Right atrium auricular region (tissue), 2 donors: ENCODE data around the gene DLGAP1. TPM values are rescaled to one million over a fixed set of nuclear protein-coding genes. Genes with fewer than 3 reads are reported as not detected.
A peak's percentile ranks its signal among the peaks of the same experiment; 100 is the strongest.

Experiments
- DNase-seq: peaks from one replicate; pipeline ENCODE4 v3.0.0-alpha.2; 2019; ENCODE audit warnings: low spot score
- H3K27ac ChIP-seq, 2 donors: fragments of 200-600 bp; sonication (generic); 1 replicate in 1 of 2; 2 replicates in 1 of 2; pipeline ENCODE4 v1.5.1; 2016 to 2019
- H3K27me3 ChIP-seq, 2 donors: fragments of 200-600 bp; sonication (generic); one replicate each; pipeline versions ENCODE4 v1.5.1 to v1.6.0; 2017 to 2019
- H3K36me3 ChIP-seq: fragments of 200-600 bp; sonication (generic); one replicate; pipeline ENCODE4 v1.5.1; 2016
- H3K4me1 ChIP-seq, 2 donors: fragments of 200-600 bp; sonication (generic); one replicate each; pipeline versions ENCODE4 v1.5.1 to v1.6.0; 2017 to 2019
- H3K4me3 ChIP-seq, 2 donors: fragments of 200-600 bp; sonication (generic); 1 replicate in 1 of 2; 2 replicates in 1 of 2; pipeline ENCODE4 v1.5.1; 2017 to 2019; ENCODE audit warnings: mild to moderate bottlenecking in 1 of 2, moderate library complexity in 1 of 2
- H3K9me3 ChIP-seq, 2 donors: fragments of 200-600 bp; sonication (generic); one replicate each; pipeline ENCODE4 v1.5.1; 2019
- total RNA-seq, 2 donors: library from RNA; depleted of rRNA; stranded (reverse); fragments of >200 nt; gene quantifications; one replicate each; pipeline ENCODE4 v1.1.0, GENCODE V29; 2016
- TF ChIP-seq, protein P1 (sequence below), 2 donors: fragments of 200-600 bp; sonication (generic); IDR thresholded peaks; one replicate each; pipeline ENCODE4 v1.5.1; 2019; ENCODE audit warnings: antibody characterized with exemption in 2 of 2

The DLGAP1 gene
- total RNA-seq, 2 donors from 2014 or later = 0.56 to 1.1 TPM

DNA sequence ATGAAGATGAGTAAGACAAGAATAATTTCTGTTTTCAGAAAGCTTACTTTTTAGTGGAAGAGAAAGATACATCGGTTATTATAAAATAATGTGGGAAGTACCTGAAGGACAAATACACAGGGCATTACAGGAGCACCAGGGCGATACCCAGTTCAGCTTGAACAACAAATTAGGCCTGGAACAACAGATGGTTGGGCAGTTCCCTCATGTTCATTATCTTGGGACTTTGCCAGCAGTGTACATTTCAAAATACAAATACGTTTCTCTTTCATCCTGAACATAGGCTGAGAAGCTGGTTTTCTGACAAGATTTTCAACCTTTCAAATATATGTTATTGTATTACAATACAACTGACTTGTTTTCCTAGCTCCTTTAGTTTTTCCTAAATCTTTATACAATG, 925.5 kb downstream of the DLGAP1 start:
- no peaks in the 10 kb centered on the region for H3K36me3 ChIP-seq
- H3K4me1 ChIP-seq = peaks cover 0 to 18% of the 10 kb centered on the region in 2 donors
- TF ChIP-seq, protein P1, sequence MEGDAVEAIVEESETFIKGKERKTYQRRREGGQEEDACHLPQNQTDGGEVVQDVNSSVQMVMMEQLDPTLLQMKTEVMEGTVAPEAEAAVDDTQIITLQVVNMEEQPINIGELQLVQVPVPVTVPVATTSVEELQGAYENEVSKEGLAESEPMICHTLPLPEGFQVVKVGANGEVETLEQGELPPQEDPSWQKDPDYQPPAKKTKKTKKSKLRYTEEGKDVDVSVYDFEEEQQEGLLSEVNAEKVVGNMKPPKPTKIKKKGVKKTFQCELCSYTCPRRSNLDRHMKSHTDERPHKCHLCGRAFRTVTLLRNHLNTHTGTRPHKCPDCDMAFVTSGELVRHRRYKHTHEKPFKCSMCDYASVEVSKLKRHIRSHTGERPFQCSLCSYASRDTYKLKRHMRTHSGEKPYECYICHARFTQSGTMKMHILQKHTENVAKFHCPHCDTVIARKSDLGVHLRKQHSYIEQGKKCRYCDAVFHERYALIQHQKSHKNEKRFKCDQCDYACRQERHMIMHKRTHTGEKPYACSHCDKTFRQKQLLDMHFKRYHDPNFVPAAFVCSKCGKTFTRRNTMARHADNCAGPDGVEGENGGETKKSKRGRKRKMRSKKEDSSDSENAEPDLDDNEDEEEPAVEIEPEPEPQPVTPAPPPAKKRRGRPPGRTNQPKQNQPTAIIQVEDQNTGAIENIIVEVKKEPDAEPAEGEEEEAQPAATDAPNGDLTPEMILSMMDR (IDR thresholded peaks at IDR 0.05) = no peak
- H3K27ac ChIP-seq = no peak overlapping the region
- H3K4me3 ChIP-seq = no peak overlapping the region
- no peaks in the 10 kb centered on the region for H3K27me3 ChIP-seq
- no peaks in the 10 kb centered on the region for H3K9me3 ChIP-seq
- DNase-seq = no peak

DNA sequence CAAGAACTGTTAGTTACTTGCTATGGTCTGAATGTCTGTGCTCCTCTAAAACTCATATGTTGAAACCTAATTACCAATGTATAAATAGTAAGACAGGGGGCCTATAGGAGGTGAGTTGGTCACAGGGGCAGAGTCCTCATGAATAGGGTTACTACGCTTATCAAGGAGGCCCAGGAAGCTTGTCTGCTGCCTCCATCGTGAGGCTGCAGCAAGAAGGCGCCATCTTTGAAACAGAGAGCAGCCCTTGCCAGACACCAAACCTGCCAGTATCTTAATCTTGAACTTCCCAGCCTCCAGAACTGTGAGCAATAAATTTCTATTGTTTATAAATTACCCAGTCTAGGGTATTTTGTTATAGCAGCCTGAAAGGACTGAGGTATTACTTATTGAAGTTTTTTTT, 926.0 kb downstream of the DLGAP1 start:
- no peaks in the 10 kb centered on the region for H3K9me3 ChIP-seq
- H3K36me3 ChIP-seq = no peaks in the 10 kb centered on the region
- no peak for DNase-seq
- H3K27ac ChIP-seq = no peak overlapping the region
- H3K4me3 ChIP-seq = no peak overlapping the region
- TF ChIP-seq, protein P1 (IDR thresholded peaks at IDR 0.05) = no peak
- no peaks in the 10 kb centered on the region for H3K27me3 ChIP-seq
- H3K4me1 ChIP-seq = peaks cover 0 to 18% of the 10 kb centered on the region in 2 donors

DNA sequence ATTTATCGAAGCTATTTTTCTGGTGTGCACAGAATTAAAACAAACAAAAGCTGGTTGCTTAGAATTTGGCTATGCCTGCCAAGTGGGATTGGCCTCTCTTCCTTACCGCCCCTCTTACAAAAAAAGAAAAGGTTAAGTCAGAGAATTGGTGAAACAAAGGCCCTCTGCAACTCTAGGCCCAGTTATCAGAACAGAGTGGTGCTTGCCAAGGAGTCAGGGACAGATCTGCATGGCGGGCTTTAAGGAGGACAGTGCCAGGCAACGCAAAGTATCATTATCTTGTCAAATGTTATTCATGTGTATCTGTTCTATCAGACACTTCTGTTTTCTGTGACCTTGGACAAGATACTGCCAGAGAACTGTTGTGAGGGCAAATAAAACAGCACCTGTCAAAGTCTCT, 926.9 kb downstream of the DLGAP1 start:
- Histone ChIP-seq H3K36me3 (no peaks in the 10 kb centered on the region), H3K27ac (no peak overlapping the region), H3K9me3 (no peaks in the 10 kb centered on the region), H3K4me1 (peaks cover 0 to 18% of the 10 kb centered on the region in 2 donors), H3K27me3 (no peaks in the 10 kb centered on the region), H3K4me3 (no peak overlapping the region)
- TF ChIP-seq, protein P1 (IDR thresholded peaks at IDR 0.05) = no peak
- DNase-seq = no peak

DNA sequence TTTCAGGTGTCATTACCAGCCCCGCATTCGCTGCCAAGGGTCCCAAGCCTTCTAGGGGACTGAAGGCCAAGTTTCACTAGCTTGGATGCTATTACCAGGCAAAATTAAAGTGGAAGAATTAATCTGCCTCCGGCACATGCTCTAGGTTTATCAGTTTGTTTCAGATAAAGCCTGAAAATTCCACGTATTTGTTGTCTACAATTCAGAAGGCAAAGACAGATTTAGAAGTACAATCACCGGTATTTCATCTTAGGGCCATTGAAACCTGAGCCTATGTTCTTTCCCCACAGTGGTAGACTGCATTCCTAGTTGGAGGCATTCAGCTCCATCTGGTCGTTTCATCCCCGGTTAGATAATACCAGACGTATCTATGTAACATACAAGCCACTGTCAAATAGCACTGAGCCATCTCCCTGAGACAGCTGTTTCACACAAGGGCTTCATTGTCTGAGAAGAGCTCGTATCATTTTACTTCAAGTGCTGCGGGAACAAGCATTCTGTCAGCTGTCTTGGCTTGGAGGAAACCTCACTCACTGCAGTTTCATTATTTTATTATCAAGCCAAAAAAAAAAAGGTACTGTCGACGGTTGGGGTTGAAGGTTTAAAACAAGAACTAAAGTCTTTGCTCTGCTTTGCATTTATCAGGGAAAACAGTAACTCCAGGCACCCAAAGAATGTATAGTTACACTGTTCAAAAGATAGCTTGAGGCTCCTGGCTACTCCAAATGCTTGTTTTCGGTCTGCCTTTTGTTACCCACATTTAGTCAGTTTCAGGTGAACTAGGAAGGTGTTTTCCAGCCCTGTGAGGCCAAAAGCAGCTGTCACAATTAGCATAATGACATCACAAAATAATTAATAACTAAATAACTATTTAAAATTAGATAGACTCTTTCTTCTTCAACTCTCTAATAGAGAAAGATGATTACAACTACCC, 928.4 kb downstream of the DLGAP1 start:
- TF ChIP-seq, protein P1 (IDR thresholded peaks at IDR 0.05) = no peak
- H3K36me3 ChIP-seq = no peaks in the 10 kb centered on the region
- H3K4me1 ChIP-seq = peaks cover 0 to 18% of the 10 kb centered on the region in 2 donors
- H3K9me3 ChIP-seq = no peaks in the 10 kb centered on the region
- no peak overlapping the region for H3K4me3 ChIP-seq
- DNase-seq = no peak
- H3K27me3 ChIP-seq = no peaks in the 10 kb centered on the region
- H3K27ac ChIP-seq = peak overlapping the region in 1 of 2 donors; percentile 40

DNA sequence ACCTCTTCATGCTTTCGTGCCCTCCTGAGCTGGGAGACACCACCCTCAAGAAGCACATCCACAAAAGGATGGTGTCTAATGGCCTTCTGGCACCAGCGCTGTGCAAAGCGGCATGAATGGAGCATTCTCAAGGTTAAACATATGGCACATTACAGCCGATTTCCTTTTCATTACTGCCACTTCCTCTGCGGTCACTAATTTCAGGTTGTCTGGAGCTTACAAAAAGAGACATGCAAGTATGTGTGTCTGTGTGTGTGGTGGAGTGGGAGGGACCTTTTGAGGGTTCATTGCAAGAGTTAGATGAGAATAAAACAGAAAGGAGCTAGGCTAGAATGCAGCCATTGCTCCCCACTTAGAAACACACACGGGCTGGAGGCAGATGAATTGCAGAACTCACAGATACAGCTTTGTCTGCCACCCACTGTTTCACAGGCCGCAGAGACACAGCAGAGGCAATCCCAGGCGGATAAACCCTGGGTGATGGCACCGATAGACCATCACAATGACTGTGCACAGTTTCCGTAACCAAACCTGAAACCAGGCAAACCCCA, 929.2 kb downstream of the DLGAP1 start:
- Histone ChIP-seq H3K36me3 (no peaks in the 10 kb centered on the region), H3K27me3 (no peaks in the 10 kb centered on the region), H3K9me3 (no peaks in the 10 kb centered on the region), H3K4me3 (no peak overlapping the region), H3K4me1 (peaks cover 0 to 18% of the 10 kb centered on the region in 2 donors), H3K27ac (peak overlapping the region in 1 of 2 donors; percentile 40)
- no peak for DNase-seq
- TF ChIP-seq, protein P1 (IDR thresholded peaks at IDR 0.05) = no peak
